PC-9 (cell line): ENCODE measurements around the gene SDHB.

Experiments
- CTCF ChIP-seq: fragments of 200-600 bp; sonication (generic); conservative IDR thresholded peaks from 2 replicates; pipeline ENCODE4 v1.6.1; 2017; ENCODE audit warnings: mixed run types, antibody characterized with exemption, mild to moderate bottlenecking, moderate library complexity
- EZH2 ChIP-seq: fragments of 200-600 bp; sonication (generic); IDR thresholded peaks from 2 replicates; pipeline ENCODE4 v1.8.0; 2017; ENCODE audit warnings: antibody characterized with exemption, low read depth

- TF ChIP-seq CTCF (no peak), EZH2 (no peak)
Measured at GRCh38 chr1:17061892-17062291, 8.1 kb upstream of the SDHB start.
